LNCAP (cell line): Measurements from ENCODE around the gene KMO.

Experiments used
- TF ChIP-seq, protein P1 (sequence below): fragments of 450-650 bp; IDR thresholded peaks from 2 replicates; pipeline ENCODE4 v1.5.1; 2017; ENCODE audit warnings: mild to moderate bottlenecking

The KMO gene

DNA sequence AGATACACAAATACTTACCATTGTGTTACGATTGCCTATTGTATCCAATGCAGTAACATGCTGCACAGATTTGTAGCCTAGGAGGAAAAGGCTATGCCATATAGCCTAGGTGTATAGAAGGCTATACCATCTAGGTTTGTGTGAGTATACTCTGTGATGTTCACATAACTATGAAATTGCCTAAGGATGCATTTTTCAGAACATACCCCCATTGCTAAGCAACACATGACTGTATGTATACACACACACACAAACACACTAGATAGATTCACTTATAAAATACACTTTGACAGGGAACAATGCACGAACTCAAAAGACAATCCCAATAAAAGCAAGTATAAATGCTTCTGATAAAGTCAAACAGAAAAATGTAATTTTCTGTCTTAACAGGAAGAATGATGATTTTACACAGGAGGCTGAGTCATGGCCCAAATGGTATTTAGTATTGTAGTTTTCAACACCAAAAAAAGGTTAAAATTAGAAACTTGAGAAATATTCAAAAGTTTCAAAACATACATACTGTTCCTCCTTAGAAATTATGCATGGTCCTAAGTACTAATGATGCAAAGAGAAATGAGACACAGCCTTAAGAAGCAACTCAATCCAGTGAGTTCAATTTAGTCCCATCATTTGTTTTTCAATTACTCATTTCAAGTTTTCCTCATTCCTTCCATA lies 24.9 kb upstream of the KMO start:
- TF ChIP-seq, protein P1, sequence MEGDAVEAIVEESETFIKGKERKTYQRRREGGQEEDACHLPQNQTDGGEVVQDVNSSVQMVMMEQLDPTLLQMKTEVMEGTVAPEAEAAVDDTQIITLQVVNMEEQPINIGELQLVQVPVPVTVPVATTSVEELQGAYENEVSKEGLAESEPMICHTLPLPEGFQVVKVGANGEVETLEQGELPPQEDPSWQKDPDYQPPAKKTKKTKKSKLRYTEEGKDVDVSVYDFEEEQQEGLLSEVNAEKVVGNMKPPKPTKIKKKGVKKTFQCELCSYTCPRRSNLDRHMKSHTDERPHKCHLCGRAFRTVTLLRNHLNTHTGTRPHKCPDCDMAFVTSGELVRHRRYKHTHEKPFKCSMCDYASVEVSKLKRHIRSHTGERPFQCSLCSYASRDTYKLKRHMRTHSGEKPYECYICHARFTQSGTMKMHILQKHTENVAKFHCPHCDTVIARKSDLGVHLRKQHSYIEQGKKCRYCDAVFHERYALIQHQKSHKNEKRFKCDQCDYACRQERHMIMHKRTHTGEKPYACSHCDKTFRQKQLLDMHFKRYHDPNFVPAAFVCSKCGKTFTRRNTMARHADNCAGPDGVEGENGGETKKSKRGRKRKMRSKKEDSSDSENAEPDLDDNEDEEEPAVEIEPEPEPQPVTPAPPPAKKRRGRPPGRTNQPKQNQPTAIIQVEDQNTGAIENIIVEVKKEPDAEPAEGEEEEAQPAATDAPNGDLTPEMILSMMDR: no peak

DNA sequence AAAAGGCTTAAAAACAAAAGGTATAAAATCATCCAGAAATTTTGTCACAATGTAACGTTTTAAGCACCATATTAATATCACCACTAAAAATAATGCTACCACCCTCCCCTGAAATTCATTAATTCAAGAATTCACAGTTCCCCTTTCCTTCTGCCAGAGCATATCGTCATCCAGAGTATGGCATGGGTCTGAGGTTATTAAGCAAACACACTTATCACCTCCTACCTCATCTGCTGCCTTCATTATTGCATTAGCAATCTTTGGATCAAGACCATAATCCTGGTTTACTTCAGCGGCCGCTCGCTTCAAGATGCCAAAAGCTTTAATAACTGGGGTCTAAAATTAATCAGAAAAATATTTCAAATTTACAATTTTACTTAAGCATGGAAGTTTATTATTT lies 18.8 kb upstream of the KMO start:
- TF ChIP-seq, protein P1: no peak

DNA sequence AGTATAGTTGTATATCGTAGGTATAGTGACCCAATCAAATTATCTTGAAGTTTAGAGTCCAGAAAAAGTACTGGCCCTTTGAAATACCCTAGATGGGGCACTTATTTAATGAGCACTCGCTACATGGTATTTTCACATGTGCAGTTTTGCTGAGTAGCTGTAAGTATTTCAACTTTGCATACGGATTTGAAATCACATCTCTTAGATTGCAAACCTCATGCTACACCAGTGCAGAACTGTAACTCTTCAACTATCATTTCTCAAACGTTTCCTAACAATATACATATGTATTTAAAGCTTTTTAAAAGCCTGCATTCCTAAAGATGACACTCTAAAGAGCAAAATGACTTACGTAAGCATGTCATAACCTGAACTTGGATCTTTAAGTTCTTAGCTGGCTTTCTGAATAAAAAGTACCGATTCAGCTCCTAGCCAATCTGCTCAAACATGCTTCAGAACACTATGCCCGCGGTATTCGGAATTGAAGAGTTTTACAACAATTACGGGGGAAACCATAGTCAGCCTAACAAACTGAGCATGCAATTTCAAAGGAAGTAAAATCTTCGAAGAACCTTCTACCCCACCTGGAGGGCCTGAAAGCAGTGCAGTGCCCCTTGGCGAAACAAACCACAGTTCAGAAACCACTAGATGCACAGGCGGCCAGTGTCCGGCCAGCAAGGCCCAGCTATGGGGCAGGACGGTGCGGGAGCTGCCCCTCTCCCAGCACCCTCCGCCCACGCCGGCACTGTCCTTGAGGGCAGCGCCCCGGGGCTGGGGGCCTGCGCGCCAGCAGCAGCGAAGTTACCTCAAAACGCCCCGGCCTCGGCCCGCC lies 13.5 kb upstream of the KMO start:
- TF ChIP-seq, protein P1: no peak

DNA sequence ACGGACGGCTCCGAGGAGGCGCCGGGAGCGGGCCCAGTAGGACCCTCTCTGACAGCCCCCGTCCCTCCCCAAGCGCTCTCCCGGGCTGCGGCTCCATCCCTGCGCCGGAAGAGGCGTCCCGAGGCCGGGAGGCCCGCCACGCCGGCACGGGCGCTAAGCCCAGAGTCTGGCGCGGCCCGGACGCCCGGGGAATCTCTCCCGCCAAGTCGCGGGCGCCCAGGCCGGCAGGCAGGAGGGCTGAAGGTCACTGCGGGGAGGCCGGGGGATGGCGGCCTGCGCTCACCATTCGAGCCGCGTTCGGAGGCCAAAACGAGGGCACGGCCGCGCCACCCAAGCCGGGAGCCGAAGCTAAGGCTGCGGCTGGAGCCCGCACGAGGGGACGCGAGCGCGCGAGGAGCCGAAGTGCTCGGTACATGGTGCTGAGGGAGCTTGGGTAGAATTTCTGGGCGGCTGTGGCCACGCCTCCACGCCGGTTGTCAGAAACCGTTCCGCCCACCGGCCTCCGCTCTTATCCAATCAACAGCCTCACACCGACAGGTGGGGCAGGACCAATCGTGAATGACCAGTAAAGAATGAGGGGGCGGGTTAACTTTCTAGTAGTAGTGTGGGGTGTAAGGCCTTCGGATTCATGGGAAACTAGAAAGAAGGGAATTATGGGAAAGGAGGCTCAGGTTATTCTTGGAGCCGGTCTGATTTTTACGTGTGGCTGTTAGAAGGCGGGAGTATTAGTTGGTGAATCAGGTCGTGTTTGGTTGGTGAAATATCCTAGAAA lies 12.7 kb upstream of the KMO start, which contains the start of gene FH:
FH (minus strand) TSS at position 448 of the 772 bp plus-strand sequence; CDS start at position 415, 33 bp downstream.
- TF ChIP-seq, protein P1: no peak

DNA sequence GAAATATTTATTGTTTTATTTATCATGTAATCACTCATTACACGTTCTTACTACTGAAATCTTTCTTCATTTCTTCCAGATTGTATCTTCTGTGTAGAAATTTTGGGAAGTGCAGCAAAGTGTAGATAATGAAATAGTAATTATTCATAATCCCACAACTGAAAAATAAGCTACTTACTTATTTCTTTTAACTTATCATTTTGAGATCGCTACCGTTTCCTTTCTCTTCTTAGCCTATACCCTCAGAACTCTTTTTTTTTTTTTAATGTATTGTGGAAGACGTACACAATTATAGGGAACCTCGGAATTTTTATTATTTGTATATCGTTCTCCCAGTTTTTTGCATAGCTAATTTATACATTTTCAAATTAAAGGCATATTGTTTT lies 12.1 kb upstream of the KMO start:
- TF ChIP-seq, protein P1: no peak

DNA sequence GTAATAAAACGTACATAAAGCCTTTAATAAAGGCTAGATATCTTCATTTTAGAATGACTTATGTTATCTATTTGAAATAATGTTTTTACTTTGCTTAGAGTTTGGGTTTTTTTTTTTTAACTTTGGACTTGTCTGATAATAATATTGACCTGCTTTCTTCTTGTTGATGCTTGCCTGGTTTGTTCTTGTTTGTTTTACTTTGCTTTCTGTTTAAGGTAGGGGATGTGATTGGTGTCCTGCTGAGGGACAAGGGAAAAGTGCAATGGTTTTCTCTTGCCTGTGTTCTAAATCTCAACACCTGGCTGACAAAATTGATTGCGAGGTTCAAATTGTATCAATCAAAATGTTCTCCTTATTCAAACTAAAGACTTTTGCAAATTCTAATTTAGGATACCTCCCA lies 10.5 kb upstream of the KMO start:
- TF ChIP-seq, protein P1: no peak

DNA sequence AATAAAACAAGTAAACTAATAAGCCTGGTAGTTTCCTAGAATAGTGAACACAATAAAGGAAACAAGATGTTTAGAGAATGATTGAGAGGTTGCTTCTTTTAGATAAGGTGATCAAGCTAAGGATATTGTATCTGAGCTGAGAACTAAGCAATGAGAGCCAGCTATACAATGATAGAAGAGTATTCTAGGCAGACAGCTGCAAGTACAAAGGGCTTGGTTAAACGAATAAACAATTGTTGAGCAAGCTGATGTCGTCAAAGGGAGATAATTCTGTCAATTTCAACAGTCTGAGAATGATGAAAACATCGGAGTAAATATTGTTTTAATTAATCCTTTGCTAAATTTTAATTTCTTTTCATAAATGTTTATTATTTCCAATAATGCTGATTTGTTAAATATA lies 7.2 kb upstream of the KMO start:
- TF ChIP-seq, protein P1: no peak
